ENCODE data around the gene PDILT.
A peak's percentile ranks its signal among the peaks of the same experiment; 100 is the strongest.
"Not testable (repeated sequence)": the region's sequence is repeated elsewhere in the genome, so short reads cannot be mapped to it uniquely, and the experiment has no call there.

Gene PDILT

GRCh38 chr16:20404637-20405036 is at the start of gene PDILT:
PDILT (minus strand) TSS chr16:20404737; CDS start chr16:20399300, 5,437 bp downstream.
- Histone ChIP-seq H3K36me3 (ENCODE audit: control insufficient read depth, insufficient read depth, low read length, severe bottlenecking) (no peaks in the 10 kb centered on the region), H3K4me1 (ENCODE audit: control insufficient read depth, insufficient read depth, low read length) (no peaks in the 10 kb centered on the region), H3K27me3 (replicated peaks; ENCODE audit: control insufficient read depth, insufficient read depth, low read length) (peaks cover 3% of the 10 kb centered on the region), H3K9me3 (ENCODE audit: control insufficient read depth, low read length) (no peaks in the 10 kb centered on the region), H3K9ac (ENCODE audit: low read length) (no peak within 1 kb of the TSS), H3K4me3 (ENCODE audit: low read length) (no peak within 1 kb of the TSS)
- no peak for DNase-seq (ENCODE audit: low read depth)

GRCh38 chr16:20453633-20454032 is 49.1 kb upstream of the PDILT start:
- H3K27me3 ChIP-seq (replicated peaks; ENCODE audit: control insufficient read depth, insufficient read depth, low read length); H3K9me3 ChIP-seq (ENCODE audit: control insufficient read depth, low read length); DNase-seq (ENCODE audit: low read depth); H3K4me3 ChIP-seq (ENCODE audit: low read length); H3K9ac ChIP-seq (ENCODE audit: low read length); H3K36me3 ChIP-seq (ENCODE audit: control insufficient read depth, insufficient read depth, low read length, severe bottlenecking); H3K4me1 ChIP-seq (ENCODE audit: control insufficient read depth, insufficient read depth, low read length): not testable (repeated sequence)

GRCh38 chr16:20451364-20451763 is 46.8 kb upstream of the PDILT start, which contains the start of gene ACSM2A:
ACSM2A (plus strand) TSS chr16:20451521; CDS start chr16:20460115, 8,594 bp downstream.
- H3K9ac ChIP-seq (ENCODE audit: low read length); H3K27me3 ChIP-seq (replicated peaks; ENCODE audit: control insufficient read depth, insufficient read depth, low read length); H3K4me1 ChIP-seq (ENCODE audit: control insufficient read depth, insufficient read depth, low read length); H3K36me3 ChIP-seq (ENCODE audit: control insufficient read depth, insufficient read depth, low read length, severe bottlenecking); DNase-seq (ENCODE audit: low read depth); H3K4me3 ChIP-seq (ENCODE audit: low read length); H3K9me3 ChIP-seq (ENCODE audit: control insufficient read depth, low read length): not testable (repeated sequence)

GRCh38 chr16:20446652-20447393 is 42.3 kb upstream of the PDILT start:
- H3K4me3 ChIP-seq (ENCODE audit: low read length); H3K9me3 ChIP-seq (ENCODE audit: control insufficient read depth, low read length); H3K4me1 ChIP-seq (ENCODE audit: control insufficient read depth, insufficient read depth, low read length); H3K36me3 ChIP-seq (ENCODE audit: control insufficient read depth, insufficient read depth, low read length, severe bottlenecking); DNase-seq (ENCODE audit: low read depth); H3K27me3 ChIP-seq (replicated peaks; ENCODE audit: control insufficient read depth, insufficient read depth, low read length); H3K9ac ChIP-seq (ENCODE audit: low read length): not testable (repeated sequence)

GRCh38 chr16:20441859-20442258 is 37.3 kb upstream of the PDILT start:
- H3K4me1 ChIP-seq (ENCODE audit: control insufficient read depth, insufficient read depth, low read length): peaks cover 23% of the 10 kb centered on the region
- DNase-seq (ENCODE audit: low read depth); H3K9me3 ChIP-seq (ENCODE audit: control insufficient read depth, low read length); H3K27me3 ChIP-seq (replicated peaks; ENCODE audit: control insufficient read depth, insufficient read depth, low read length); H3K36me3 ChIP-seq (ENCODE audit: control insufficient read depth, insufficient read depth, low read length, severe bottlenecking); H3K9ac ChIP-seq (ENCODE audit: low read length); H3K4me3 ChIP-seq (ENCODE audit: low read length): not testable (repeated sequence)

- H3K36me3 ChIP-seq (ENCODE audit: control insufficient read depth, insufficient read depth, low read length, severe bottlenecking): no peaks in the 10 kb centered on the region
- no peaks in the 10 kb centered on the region for H3K27me3 ChIP-seq (replicated peaks; ENCODE audit: control insufficient read depth, insufficient read depth, low read length)
- DNase-seq (ENCODE audit: low read depth): no peak
- H3K9ac ChIP-seq (ENCODE audit: low read length): peak overlapping the region; percentile 73
- H3K9me3 ChIP-seq (ENCODE audit: control insufficient read depth, low read length): no peaks in the 10 kb centered on the region
- H3K4me1 ChIP-seq (ENCODE audit: control insufficient read depth, insufficient read depth, low read length): peaks cover 23% of the 10 kb centered on the region
- H3K4me3 ChIP-seq (ENCODE audit: low read length): no peak overlapping the region
Measured at GRCh38 chr16:20441191-20441590, 36.7 kb upstream of the PDILT start.

- H3K27me3 ChIP-seq (replicated peaks; ENCODE audit: control insufficient read depth, insufficient read depth, low read length); H3K36me3 ChIP-seq (ENCODE audit: control insufficient read depth, insufficient read depth, low read length, severe bottlenecking); H3K9me3 ChIP-seq (ENCODE audit: control insufficient read depth, low read length); DNase-seq (ENCODE audit: low read depth): not testable (repeated sequence)
- peak overlapping the region; percentile 73 for H3K9ac ChIP-seq (ENCODE audit: low read length)
- peaks cover 23% of the 10 kb centered on the region for H3K4me1 ChIP-seq (ENCODE audit: control insufficient read depth, insufficient read depth, low read length)
- H3K4me3 ChIP-seq (ENCODE audit: low read length): peak overlapping the region; percentile 44
Measured at GRCh38 chr16:20440731-20441130, 36.2 kb upstream of the PDILT start.

GRCh38 chr16:20439820-20440231 is 35.3 kb upstream of the PDILT start:
- not testable (repeated sequence) for H3K27me3 ChIP-seq (replicated peaks; ENCODE audit: control insufficient read depth, insufficient read depth, low read length); DNase-seq (ENCODE audit: low read depth); H3K4me3 ChIP-seq (ENCODE audit: low read length); H3K36me3 ChIP-seq (ENCODE audit: control insufficient read depth, insufficient read depth, low read length, severe bottlenecking); H3K9me3 ChIP-seq (ENCODE audit: control insufficient read depth, low read length)
- H3K9ac ChIP-seq (ENCODE audit: low read length): peak overlapping the region; percentile 68
- H3K4me1 ChIP-seq (ENCODE audit: control insufficient read depth, insufficient read depth, low read length): peaks cover 23% of the 10 kb centered on the region

GRCh38 chr16:20438950-20439349 is 34.4 kb upstream of the PDILT start:
- not testable (repeated sequence) for H3K4me3 ChIP-seq (ENCODE audit: low read length); DNase-seq (ENCODE audit: low read depth); H3K36me3 ChIP-seq (ENCODE audit: control insufficient read depth, insufficient read depth, low read length, severe bottlenecking); H3K9ac ChIP-seq (ENCODE audit: low read length); H3K9me3 ChIP-seq (ENCODE audit: control insufficient read depth, low read length); H3K27me3 ChIP-seq (replicated peaks; ENCODE audit: control insufficient read depth, insufficient read depth, low read length)
- peaks cover 23% of the 10 kb centered on the region for H3K4me1 ChIP-seq (ENCODE audit: control insufficient read depth, insufficient read depth, low read length)

GRCh38 chr16:20430948-20431347 is 26.4 kb upstream of the PDILT start:
- H3K27me3 ChIP-seq (replicated peaks; ENCODE audit: control insufficient read depth, insufficient read depth, low read length): no peaks in the 10 kb centered on the region
- H3K36me3 ChIP-seq (ENCODE audit: control insufficient read depth, insufficient read depth, low read length, severe bottlenecking): no peaks in the 10 kb centered on the region
- peaks cover 3% of the 10 kb centered on the region for H3K4me1 ChIP-seq (ENCODE audit: control insufficient read depth, insufficient read depth, low read length)
- H3K9ac ChIP-seq (ENCODE audit: low read length): no peak overlapping the region
- no peak overlapping the region for H3K4me3 ChIP-seq (ENCODE audit: low read length)
- H3K9me3 ChIP-seq (ENCODE audit: control insufficient read depth, low read length): no peaks in the 10 kb centered on the region
- DNase-seq (ENCODE audit: low read depth): no peak

- not testable (repeated sequence) for H3K4me3 ChIP-seq (ENCODE audit: low read length); DNase-seq (ENCODE audit: low read depth); H3K27me3 ChIP-seq (replicated peaks; ENCODE audit: control insufficient read depth, insufficient read depth, low read length); H3K9me3 ChIP-seq (ENCODE audit: control insufficient read depth, low read length); H3K9ac ChIP-seq (ENCODE audit: low read length); H3K36me3 ChIP-seq (ENCODE audit: control insufficient read depth, insufficient read depth, low read length, severe bottlenecking); H3K4me1 ChIP-seq (ENCODE audit: control insufficient read depth, insufficient read depth, low read length)
Measured at GRCh38 chr16:20430480-20430879, 25.9 kb upstream of the PDILT start.

GRCh38 chr16:20429499-20429898 is 25.0 kb upstream of the PDILT start:
- H3K9ac ChIP-seq (ENCODE audit: low read length); DNase-seq (ENCODE audit: low read depth): not testable (repeated sequence)

More at GRCh38 chr16:20429499-20429898, 25.0 kb upstream of the PDILT start:
- H3K27me3 ChIP-seq (replicated peaks; ENCODE audit: control insufficient read depth, insufficient read depth, low read length); H3K36me3 ChIP-seq (ENCODE audit: control insufficient read depth, insufficient read depth, low read length, severe bottlenecking); H3K9me3 ChIP-seq (ENCODE audit: control insufficient read depth, low read length); H3K4me1 ChIP-seq (ENCODE audit: control insufficient read depth, insufficient read depth, low read length); H3K4me3 ChIP-seq (ENCODE audit: low read length): not testable (repeated sequence)

Data from adipocyte (in vitro differentiated cells).